Effector CD8-positive, alpha-beta T cell (primary cell): ENCODE data around the gene SLC44A4.
"Not testable (repeated sequence)": the region's sequence is repeated elsewhere in the genome, so short reads cannot be mapped to it uniquely, and the experiment has no call there.

ENCODE experiments used
- DNase-seq: peaks from one replicate; lab custom pipeline; 2025; lab: John Stamatoyannopoulos, UW

Gene SLC44A4

GRCh38 chr6:31829633-31830283 lies 49.0 kb downstream of the SLC44A4 start:
- DNase-seq, result no peak

- peak; percentile 80 for DNase-seq
Measured at GRCh38 chr6:31827286-31828079, 51.3 kb downstream of the SLC44A4 start, which contains the start of gene HSPA1B. Gene HSPA1B, plus strand, starts transcription at chr6:31827738. Its CDS starts 213 bp downstream, at chr6:31827951.

GRCh38 chr6:31826793-31827285 lies 52.0 kb downstream of the SLC44A4 start:
- DNase-seq, result no peak

GRCh38 chr6:31825553-31825952 lies 53.2 kb downstream of the SLC44A4 start:
- no peak for DNase-seq

- DNase-seq, result not testable (repeated sequence)
Measured at GRCh38 chr6:31823592-31824196, 55.1 kb downstream of the SLC44A4 start.

GRCh38 chr6:31822036-31822821 lies 56.6 kb downstream of the SLC44A4 start:
- DNase-seq, result peak; percentile 46

GRCh38 chr6:31821301-31822035 lies 57.3 kb downstream of the SLC44A4 start:
- no peak for DNase-seq

- not testable (repeated sequence) for DNase-seq
Measured at GRCh38 chr6:31820399-31820798, 58.4 kb downstream of the SLC44A4 start.

GRCh38 chr6:31819871-31820299 lies 58.9 kb downstream of the SLC44A4 start:
- no peak for DNase-seq

GRCh38 chr6:31817929-31818511 lies 60.8 kb downstream of the SLC44A4 start:
- not testable (repeated sequence) for DNase-seq

GRCh38 chr6:31817133-31817928 lies 61.5 kb downstream of the SLC44A4 start:
- not testable (repeated sequence) for DNase-seq

- peak; percentile 52 for DNase-seq
Measured at GRCh38 chr6:31815025-31815838, 63.6 kb downstream of the SLC44A4 start, which contains the start of the genes HSPA1A and HSPA1L. Gene HSPA1A, plus strand, starts transcription at chr6:31815543. Its CDS starts 214 bp downstream, at chr6:31815757. Gene HSPA1L, minus strand, starts transcription at chr6:31815283. Its CDS starts 3,311 bp downstream, at chr6:31811972.

GRCh38 chr6:31814677-31815024 lies 64.1 kb downstream of the SLC44A4 start:
- peak; percentile 69 for DNase-seq

- DNase-seq, result no peak
Measured at GRCh38 chr6:31813465-31813849, 65.3 kb downstream of the SLC44A4 start.
